ENCODE data around the gene EHBP1L1. TPM values are rescaled to one million over a fixed set of nuclear protein-coding genes. Genes with fewer than 3 reads are reported as not detected.
A peak's percentile ranks its signal among the peaks of the same experiment; 100 is the strongest.

EHBP1L1 gene
- total RNA-seq, 2 donors from 2014 or later = 20.5 to 85.3 TPM

DNA sequence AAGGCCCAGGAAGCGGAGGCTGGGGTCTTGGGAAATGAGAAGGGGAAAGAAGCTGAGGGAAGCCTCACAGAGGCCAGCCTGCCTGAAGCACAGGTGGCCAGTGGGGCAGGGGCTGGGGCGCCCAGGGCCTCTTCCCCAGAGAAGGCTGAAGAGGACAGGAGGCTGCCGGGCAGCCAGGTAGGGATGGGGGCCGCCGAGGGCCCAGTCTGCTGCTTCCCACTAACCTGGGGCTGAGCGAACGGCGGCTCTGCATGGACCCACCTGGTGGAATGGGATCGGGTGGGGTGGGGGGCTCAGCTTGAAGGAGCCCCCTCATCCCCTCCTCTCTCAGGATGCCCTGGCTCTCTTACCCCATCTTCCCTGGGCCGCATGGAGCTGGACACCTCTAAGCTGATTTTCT lies 7.7 kb downstream of the EHBP1L1 start:
- no peak for DNase-seq (ENCODE audit: low spot score)
- no peaks in the 10 kb centered on the region for H3K27me3 ChIP-seq
- no peaks in the 10 kb centered on the region for H3K9me3 ChIP-seq
- H3K4me1 ChIP-seq = peaks cover 0 to 37% of the 10 kb centered on the region in 2 donors
- H3K27ac ChIP-seq = no peak overlapping the region
- TF ChIP-seq, protein P1, sequence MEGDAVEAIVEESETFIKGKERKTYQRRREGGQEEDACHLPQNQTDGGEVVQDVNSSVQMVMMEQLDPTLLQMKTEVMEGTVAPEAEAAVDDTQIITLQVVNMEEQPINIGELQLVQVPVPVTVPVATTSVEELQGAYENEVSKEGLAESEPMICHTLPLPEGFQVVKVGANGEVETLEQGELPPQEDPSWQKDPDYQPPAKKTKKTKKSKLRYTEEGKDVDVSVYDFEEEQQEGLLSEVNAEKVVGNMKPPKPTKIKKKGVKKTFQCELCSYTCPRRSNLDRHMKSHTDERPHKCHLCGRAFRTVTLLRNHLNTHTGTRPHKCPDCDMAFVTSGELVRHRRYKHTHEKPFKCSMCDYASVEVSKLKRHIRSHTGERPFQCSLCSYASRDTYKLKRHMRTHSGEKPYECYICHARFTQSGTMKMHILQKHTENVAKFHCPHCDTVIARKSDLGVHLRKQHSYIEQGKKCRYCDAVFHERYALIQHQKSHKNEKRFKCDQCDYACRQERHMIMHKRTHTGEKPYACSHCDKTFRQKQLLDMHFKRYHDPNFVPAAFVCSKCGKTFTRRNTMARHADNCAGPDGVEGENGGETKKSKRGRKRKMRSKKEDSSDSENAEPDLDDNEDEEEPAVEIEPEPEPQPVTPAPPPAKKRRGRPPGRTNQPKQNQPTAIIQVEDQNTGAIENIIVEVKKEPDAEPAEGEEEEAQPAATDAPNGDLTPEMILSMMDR (IDR thresholded peaks at IDR 0.05) = no peak
- H3K4me3 ChIP-seq = no peak overlapping the region
- peaks cover 48% of the 10 kb centered on the region for H3K36me3 ChIP-seq

DNA sequence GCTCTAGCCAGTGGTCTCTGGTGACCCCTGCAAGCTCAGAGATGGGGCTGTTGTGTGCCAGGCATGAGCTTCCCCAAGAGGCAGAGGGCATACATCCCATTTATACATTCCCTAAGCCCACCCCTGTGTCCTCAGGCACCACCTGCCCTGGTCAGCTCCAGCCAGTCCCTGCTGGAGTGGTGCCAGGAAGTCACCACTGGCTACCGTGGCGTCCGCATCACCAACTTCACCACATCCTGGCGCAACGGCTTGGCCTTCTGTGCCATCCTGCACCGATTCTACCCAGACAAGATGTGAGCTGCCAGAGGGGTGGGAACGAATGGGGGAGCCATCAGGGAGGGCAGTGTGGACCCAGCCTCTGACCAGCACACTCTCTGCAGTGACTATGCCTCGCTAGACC lies 8.3 kb downstream of the EHBP1L1 start:
- Histone ChIP-seq H3K27ac (no peak overlapping the region), H3K4me3 (no peak overlapping the region), H3K36me3 (peaks cover 45% of the 10 kb centered on the region), H3K9me3 (no peaks in the 10 kb centered on the region), H3K4me1 (peaks cover 0 to 38% of the 10 kb centered on the region in 2 donors), H3K27me3 (no peaks in the 10 kb centered on the region)
- TF ChIP-seq, protein P1 (IDR thresholded peaks at IDR 0.05) = no peak
- no peak for DNase-seq (ENCODE audit: low spot score)

DNA sequence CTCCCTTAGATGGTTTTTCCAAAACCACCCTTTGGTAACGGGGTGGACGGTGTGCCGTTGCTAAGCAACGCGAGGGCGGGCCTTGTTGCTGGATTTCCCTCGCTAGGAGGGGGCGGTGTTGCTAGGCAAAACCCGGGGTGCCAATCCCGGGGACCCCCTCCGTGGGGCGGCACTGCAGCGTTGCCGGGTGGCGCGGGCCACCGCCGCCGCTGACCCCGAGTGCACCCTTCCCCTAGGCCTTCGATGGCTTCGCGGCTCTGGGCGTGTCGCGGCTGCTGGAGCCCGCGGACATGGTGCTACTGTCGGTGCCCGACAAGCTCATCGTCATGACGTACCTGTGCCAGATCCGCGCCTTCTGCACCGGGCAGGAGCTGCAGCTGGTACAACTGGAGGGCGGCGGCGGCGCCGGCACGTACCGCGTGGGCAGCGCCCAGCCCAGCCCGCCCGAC lies 8.9 kb downstream of the EHBP1L1 start:
- H3K27me3 ChIP-seq = no peaks in the 10 kb centered on the region
- TF ChIP-seq, protein P1 (IDR thresholded peaks at IDR 0.05) = no peak
- DNase-seq (ENCODE audit: low spot score) = no peak
- no peak overlapping the region for H3K4me3 ChIP-seq
- peaks cover 40% of the 10 kb centered on the region for H3K36me3 ChIP-seq
- H3K4me1 ChIP-seq = peaks cover 0 to 44% of the 10 kb centered on the region in 2 donors
- H3K9me3 ChIP-seq = no peaks in the 10 kb centered on the region
- no peak overlapping the region for H3K27ac ChIP-seq

DNA sequence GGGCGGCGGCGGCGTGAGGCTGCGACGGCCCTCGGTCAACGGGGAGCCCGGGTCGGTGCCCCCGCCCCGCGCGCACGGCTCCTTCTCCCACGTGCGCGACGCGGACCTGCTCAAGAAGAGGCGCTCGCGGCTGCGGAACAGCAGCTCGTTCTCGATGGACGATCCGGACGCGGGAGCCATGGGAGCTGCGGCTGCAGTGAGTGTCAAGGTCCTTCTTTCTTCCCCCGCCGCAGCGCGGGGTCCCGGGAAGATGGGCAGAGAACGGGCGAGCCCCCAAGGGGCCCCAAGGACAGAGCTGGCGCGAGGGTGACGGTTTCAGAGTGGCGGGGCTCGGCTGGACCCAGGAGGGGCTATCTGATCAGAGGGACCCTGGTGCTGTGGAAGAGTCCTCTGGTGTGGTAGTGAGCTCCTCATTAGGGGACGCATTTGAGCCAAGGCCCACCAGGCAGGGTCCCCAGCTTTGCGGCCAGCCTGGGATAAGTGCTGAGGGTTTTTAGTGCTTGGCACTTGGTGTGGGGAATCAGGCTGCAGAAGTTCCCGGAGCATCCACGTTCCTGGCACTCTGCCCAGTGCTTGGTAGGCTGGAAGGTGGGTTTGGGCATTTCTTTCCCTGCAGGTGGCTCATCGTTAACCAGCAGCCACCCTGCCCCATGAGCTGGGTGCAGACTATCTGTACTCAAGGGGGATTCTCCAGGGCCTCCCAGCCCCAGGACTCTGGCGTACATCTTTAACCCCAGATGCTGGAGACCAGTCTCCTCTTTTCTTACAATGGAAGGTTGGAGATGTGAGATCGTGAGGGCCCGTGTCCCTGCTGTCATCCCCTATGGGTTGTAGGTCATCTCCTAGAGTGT lies 9.8 kb downstream of the EHBP1L1 start:
- Histone ChIP-seq H3K4me3 (no peak overlapping the region), H3K4me1 (peaks cover 0 to 47% of the 10 kb centered on the region in 2 donors), H3K9me3 (no peaks in the 10 kb centered on the region), H3K36me3 (peaks cover 39% of the 10 kb centered on the region), H3K27ac (no peak overlapping the region), H3K27me3 (no peaks in the 10 kb centered on the region)
- TF ChIP-seq, protein P1 (IDR thresholded peaks at IDR 0.05) = no peak
- DNase-seq (ENCODE audit: low spot score) = no peak

DNA sequence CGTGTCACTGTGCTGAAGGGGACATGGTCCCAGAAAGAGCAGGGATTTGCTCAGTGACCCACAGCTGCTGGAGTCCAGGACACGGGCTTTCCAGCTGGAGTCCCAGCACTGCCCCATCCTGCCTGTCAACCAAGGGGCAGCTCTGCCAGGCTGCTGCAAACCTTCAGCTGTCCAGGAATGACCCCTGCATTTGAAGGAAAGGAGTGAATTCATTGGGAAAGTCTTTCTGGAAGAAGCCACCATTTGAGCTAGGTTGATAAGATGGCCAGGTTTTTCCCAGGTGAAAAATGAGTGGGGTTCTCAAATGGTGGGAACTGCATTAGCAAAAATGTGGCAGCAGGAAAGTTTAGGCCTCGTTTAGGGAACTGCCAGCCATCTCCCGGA lies 10.4 kb downstream of the EHBP1L1 start:
- peak overlapping the region; percentile 42 to 70 for H3K27ac ChIP-seq
- H3K9me3 ChIP-seq = no peaks in the 10 kb centered on the region
- H3K4me1 ChIP-seq = peaks cover 0 to 47% of the 10 kb centered on the region in 2 donors
- peaks cover 37% of the 10 kb centered on the region for H3K36me3 ChIP-seq
- H3K4me3 ChIP-seq = no peak overlapping the region
- TF ChIP-seq, protein P1 (IDR thresholded peaks at IDR 0.05) = no peak
- no peaks in the 10 kb centered on the region for H3K27me3 ChIP-seq
- DNase-seq (ENCODE audit: low spot score) = no peak

Measured in right atrium auricular region (tissue), 2 donors.